ENCODE measurements around the gene NTRK2. TPM values are rescaled to one million over a fixed set of nuclear protein-coding genes. Genes with fewer than 3 reads are reported as not detected.

The NTRK2 gene
- total RNA-seq, 1 experiment from 2014 or later: under 0.01 TPM

GRCh38 chr9:84850830-84851392 lies 181.4 kb downstream of the NTRK2 start:
- DNase-seq (ENCODE audit: low read depth): no peak

- peak; percentile 2 for DNase-seq (ENCODE audit: low read depth)
Observed at GRCh38 chr9:84851935-84852585, 182.5 kb downstream of the NTRK2 start.

- no peak for DNase-seq (ENCODE audit: low read depth)
Observed at GRCh38 chr9:84852617-84853301, 183.2 kb downstream of the NTRK2 start.

- DNase-seq (ENCODE audit: low read depth): peak; percentile 0
Observed at GRCh38 chr9:84856181-84856632, 186.7 kb downstream of the NTRK2 start.

- DNase-seq (ENCODE audit: low read depth): no peak
Observed at GRCh38 chr9:84857211-84857610, 187.7 kb downstream of the NTRK2 start.

GRCh38 chr9:84858364-84858763 lies 188.8 kb downstream of the NTRK2 start:
- DNase-seq (ENCODE audit: low read depth): no peak

GRCh38 chr9:84860249-84861115 lies 191.0 kb downstream of the NTRK2 start:
- no peak for DNase-seq (ENCODE audit: low read depth)

- DNase-seq (ENCODE audit: low read depth): no peak
Observed at GRCh38 chr9:84861455-84861854, 191.9 kb downstream of the NTRK2 start.

GRCh38 chr9:84862308-84862707 lies 192.8 kb downstream of the NTRK2 start:
- no peak for DNase-seq (ENCODE audit: low read depth)

GRCh38 chr9:84862810-84863287 lies 193.3 kb downstream of the NTRK2 start:
- peak; percentile 0 for DNase-seq (ENCODE audit: low read depth)

GRCh38 chr9:84863372-84863771 lies 193.8 kb downstream of the NTRK2 start:
- DNase-seq (ENCODE audit: low read depth): no peak

- DNase-seq (ENCODE audit: low read depth): no peak
Observed at GRCh38 chr9:84866396-84867175, 197.1 kb downstream of the NTRK2 start.

- no peak for DNase-seq (ENCODE audit: low read depth)
Observed at GRCh38 chr9:84867186-84867585, 197.7 kb downstream of the NTRK2 start.

GRCh38 chr9:84869091-84869490 lies 199.6 kb downstream of the NTRK2 start:
- no peak for DNase-seq (ENCODE audit: low read depth)

GRCh38 chr9:84871983-84872382 lies 202.5 kb downstream of the NTRK2 start:
- no peak for DNase-seq (ENCODE audit: low read depth)

- no peak for DNase-seq (ENCODE audit: low read depth)
Observed at GRCh38 chr9:84874022-84874421, 204.5 kb downstream of the NTRK2 start.

GRCh38 chr9:84874596-84874995 lies 205.1 kb downstream of the NTRK2 start:
- DNase-seq (ENCODE audit: low read depth): no peak

GRCh38 chr9:84875193-84875592 lies 205.7 kb downstream of the NTRK2 start:
- DNase-seq (ENCODE audit: low read depth): no peak

GRCh38 chr9:84879631-84880030 lies 210.1 kb downstream of the NTRK2 start:
- DNase-seq (ENCODE audit: low read depth): no peak

GRCh38 chr9:84880835-84881234 lies 211.3 kb downstream of the NTRK2 start:
- DNase-seq (ENCODE audit: low read depth): no peak

GRCh38 chr9:84886866-84887265 lies 217.3 kb downstream of the NTRK2 start:
- DNase-seq (ENCODE audit: low read depth): no peak

All from RPMI7951 (cell line).